ENCODE measurements around the gene WNT4. TPM values are rescaled to one million over a fixed set of nuclear protein-coding genes. Genes with fewer than 3 reads are reported as not detected.

Gene WNT4
- total RNA-seq, 1 donor from 2014 or later: not detected

DNA sequence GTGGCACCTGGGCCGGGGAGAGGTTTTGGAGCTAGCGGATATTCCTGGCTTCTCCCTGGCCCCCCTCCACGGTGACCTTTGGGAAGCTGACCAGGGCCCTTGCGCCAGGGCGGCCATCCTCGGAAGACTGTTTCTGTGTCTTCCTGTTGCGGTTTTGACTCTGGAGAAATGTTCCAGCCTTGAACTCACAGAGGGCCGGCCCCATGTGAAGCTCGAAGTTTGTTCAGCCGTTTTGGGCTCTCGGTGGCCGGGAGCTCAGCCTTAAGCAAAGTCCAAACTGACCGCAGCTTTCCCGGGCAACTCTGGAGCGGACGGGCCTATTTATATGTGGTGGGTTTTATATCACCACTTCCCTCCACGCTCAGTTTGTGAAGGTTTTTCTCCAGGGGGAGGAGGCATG lies 17.0 kb upstream of the WNT4 start:
- Histone ChIP-seq H3K79me2 (ENCODE audit: low read depth) (no peaks in the 10 kb centered on the region), H3K36me3 (no peaks in the 10 kb centered on the region), H3K4me3 (no peak overlapping the region), H2AFZ (replicated peaks) (no peak overlapping the region), H3K9me3 (ENCODE audit: low read depth) (no peaks in the 10 kb centered on the region), H3K27ac (no peak overlapping the region), H3F3A (ENCODE audit: low read depth) (no peaks in the 10 kb centered on the region), H3K4me1 (no peaks in the 10 kb centered on the region), H3K9ac (no peak overlapping the region), H3K27me3 (peaks cover 5% of the 10 kb centered on the region), H4K20me1 (ENCODE audit: low read depth) (peaks cover 2% of the 10 kb centered on the region), H3K4me2 (no peak overlapping the region)
- Mint-ChIP-seq H3K9me3 (no peaks in the 10 kb centered on the region), H3K4me1 (peaks cover 40% of the 10 kb centered on the region), H3K27me3 (ENCODE audit: insufficient read depth, low read depth) (peaks cover 15% of the 10 kb centered on the region), H3K27ac (no peak overlapping the region), H3K36me3 (no peaks in the 10 kb centered on the region), H3K4me3 (no peak overlapping the region)
- TF ChIP-seq EZH2 (IDR thresholded peaks at IDR 0.05): no peak
- no peak for DNase-seq (ENCODE audit: low spot score)

DNA sequence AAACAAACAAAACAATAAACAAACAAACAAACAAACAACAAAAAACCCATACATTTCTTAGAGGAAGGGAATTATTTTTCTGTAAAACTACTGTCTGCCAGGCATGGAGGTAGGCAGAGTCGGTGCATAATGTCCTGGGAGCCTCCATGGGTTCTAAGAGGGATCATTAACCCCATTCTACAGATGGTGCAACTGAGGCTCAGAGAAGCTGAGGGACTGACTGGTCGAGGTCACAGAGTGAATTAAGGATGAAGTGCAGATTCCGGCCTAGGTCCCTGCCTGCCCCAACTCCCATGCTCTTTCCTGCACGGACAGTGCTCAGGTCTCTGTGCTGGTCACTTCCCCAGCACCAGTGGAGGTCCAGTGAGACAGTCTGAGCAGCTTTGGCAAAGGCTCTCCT lies 15.8 kb upstream of the WNT4 start:
- Mint-ChIP-seq H3K36me3 (no peaks in the 10 kb centered on the region), H3K4me1 (peaks cover 43% of the 10 kb centered on the region), H3K4me3 (no peak overlapping the region), H3K27ac (no peak overlapping the region), H3K27me3 (ENCODE audit: insufficient read depth, low read depth) (peaks cover 11% of the 10 kb centered on the region), H3K9me3 (no peaks in the 10 kb centered on the region)
- H3K9me3 ChIP-seq (ENCODE audit: low read depth): no peaks in the 10 kb centered on the region
- H3K9ac ChIP-seq: no peak overlapping the region
- no peaks in the 10 kb centered on the region for H3K79me2 ChIP-seq (ENCODE audit: low read depth)
- no peaks in the 10 kb centered on the region for H3K36me3 ChIP-seq
- peaks cover 7% of the 10 kb centered on the region for H4K20me1 ChIP-seq (ENCODE audit: low read depth)
- no peaks in the 10 kb centered on the region for H3F3A ChIP-seq (ENCODE audit: low read depth)
- no peak overlapping the region for H2AFZ ChIP-seq (replicated peaks)
- TF ChIP-seq, protein P1, sequence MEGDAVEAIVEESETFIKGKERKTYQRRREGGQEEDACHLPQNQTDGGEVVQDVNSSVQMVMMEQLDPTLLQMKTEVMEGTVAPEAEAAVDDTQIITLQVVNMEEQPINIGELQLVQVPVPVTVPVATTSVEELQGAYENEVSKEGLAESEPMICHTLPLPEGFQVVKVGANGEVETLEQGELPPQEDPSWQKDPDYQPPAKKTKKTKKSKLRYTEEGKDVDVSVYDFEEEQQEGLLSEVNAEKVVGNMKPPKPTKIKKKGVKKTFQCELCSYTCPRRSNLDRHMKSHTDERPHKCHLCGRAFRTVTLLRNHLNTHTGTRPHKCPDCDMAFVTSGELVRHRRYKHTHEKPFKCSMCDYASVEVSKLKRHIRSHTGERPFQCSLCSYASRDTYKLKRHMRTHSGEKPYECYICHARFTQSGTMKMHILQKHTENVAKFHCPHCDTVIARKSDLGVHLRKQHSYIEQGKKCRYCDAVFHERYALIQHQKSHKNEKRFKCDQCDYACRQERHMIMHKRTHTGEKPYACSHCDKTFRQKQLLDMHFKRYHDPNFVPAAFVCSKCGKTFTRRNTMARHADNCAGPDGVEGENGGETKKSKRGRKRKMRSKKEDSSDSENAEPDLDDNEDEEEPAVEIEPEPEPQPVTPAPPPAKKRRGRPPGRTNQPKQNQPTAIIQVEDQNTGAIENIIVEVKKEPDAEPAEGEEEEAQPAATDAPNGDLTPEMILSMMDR (IDR thresholded peaks at IDR 0.05): no peak
- TF ChIP-seq EZH2phosphoT487 (IDR thresholded peaks at IDR 0.05) (no peak), EZH2 (IDR thresholded peaks at IDR 0.05) (no peak)
- H3K27ac ChIP-seq: no peak overlapping the region
- H3K4me1 ChIP-seq: no peaks in the 10 kb centered on the region
- H3K27me3 ChIP-seq: peaks cover 5% of the 10 kb centered on the region
- DNase-seq (ENCODE audit: low spot score): no peak
- no peak overlapping the region for H3K4me2 ChIP-seq
- no peak overlapping the region for H3K4me3 ChIP-seq

DNA sequence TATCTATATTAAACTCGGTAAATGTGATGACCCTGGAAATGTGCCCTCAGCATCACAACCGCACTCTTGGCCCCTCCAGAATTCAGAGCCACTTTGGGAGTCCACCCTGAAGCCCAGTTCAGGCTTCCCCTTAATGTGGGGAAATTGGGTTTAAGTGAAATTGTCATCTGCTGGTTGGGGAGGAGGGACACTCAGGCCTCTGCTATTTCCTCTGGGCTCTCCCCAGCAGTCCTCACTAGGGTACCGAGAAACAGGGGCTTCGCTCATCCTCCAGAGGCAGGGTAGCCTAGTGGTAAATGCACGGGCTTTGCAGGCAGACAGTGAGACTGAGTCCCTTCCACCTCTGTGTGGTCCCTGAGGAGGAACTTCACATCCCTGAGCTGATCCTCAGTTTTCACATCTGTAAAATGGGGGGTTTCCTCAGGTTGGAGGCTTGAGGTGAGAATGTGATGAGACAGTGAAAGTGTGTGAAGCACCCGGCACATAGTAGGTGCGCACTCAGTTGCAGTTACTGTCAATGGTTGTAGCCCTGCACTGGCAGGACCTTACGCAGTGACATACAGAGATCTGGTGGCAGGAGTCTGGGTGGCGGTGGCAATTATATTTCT lies 14.6 kb upstream of the WNT4 start:
- Histone ChIP-seq H3K27ac (no peak overlapping the region), H2AFZ (replicated peaks) (no peak overlapping the region), H3K4me3 (no peak overlapping the region), H3K36me3 (no peaks in the 10 kb centered on the region), H3K79me2 (ENCODE audit: low read depth) (no peaks in the 10 kb centered on the region), H3K4me1 (no peaks in the 10 kb centered on the region), H3K9me3 (ENCODE audit: low read depth) (no peaks in the 10 kb centered on the region), H4K20me1 (ENCODE audit: low read depth) (peaks cover 12% of the 10 kb centered on the region), H3K27me3 (peaks cover 14% of the 10 kb centered on the region), H3F3A (ENCODE audit: low read depth) (no peaks in the 10 kb centered on the region), H3K4me2 (no peak overlapping the region), H3K9ac (no peak overlapping the region)
- DNase-seq (ENCODE audit: low spot score): no peak
- H3K27ac Mint-ChIP-seq: no peak overlapping the region
- peaks cover 15% of the 10 kb centered on the region for H3K27me3 Mint-ChIP-seq (ENCODE audit: insufficient read depth, low read depth)
- H3K9me3 Mint-ChIP-seq: no peaks in the 10 kb centered on the region
- TF ChIP-seq EZH2 (IDR thresholded peaks at IDR 0.05): no peak
- TF ChIP-seq EZH2phosphoT487 (IDR thresholded peaks at IDR 0.05): no peak
- TF ChIP-seq, protein P1 (IDR thresholded peaks at IDR 0.05): no peak
- peaks cover 53% of the 10 kb centered on the region for H3K4me1 Mint-ChIP-seq
- H3K4me3 Mint-ChIP-seq: no peak overlapping the region
- no peaks in the 10 kb centered on the region for H3K36me3 Mint-ChIP-seq

DNA sequence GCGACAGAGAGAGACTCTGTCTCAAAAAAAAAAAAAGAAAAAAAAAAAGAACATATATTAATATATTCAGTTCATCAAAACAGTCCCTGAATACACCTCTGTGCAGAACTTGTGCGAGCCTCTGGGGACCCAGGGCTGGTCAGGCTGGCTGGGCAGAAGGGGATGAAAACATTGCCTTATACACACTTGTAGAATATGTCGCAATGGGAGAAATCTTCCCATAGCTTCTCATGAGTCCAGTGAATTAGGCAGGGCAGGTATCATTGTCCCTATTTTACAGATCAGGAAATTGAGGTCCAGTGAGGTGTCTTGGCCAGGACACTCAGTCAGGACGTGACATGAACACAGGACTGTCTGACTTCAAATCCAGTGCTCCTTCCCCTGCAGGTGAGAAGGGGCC lies 12.6 kb upstream of the WNT4 start:
- Mint-ChIP-seq H3K9me3 (no peaks in the 10 kb centered on the region), H3K36me3 (no peaks in the 10 kb centered on the region), H3K4me3 (no peak overlapping the region), H3K27ac (no peak overlapping the region), H3K4me1 (peaks cover 51% of the 10 kb centered on the region), H3K27me3 (ENCODE audit: insufficient read depth, low read depth) (peaks cover 12% of the 10 kb centered on the region)
- TF ChIP-seq EZH2 (IDR thresholded peaks at IDR 0.05) (no peak), EZH2phosphoT487 (IDR thresholded peaks at IDR 0.05) (no peak)
- Histone ChIP-seq H3K36me3 (no peaks in the 10 kb centered on the region), H3F3A (ENCODE audit: low read depth) (no peaks in the 10 kb centered on the region), H3K4me1 (no peaks in the 10 kb centered on the region), H3K4me2 (no peak overlapping the region), H3K4me3 (no peak overlapping the region), H3K9me3 (ENCODE audit: low read depth) (no peaks in the 10 kb centered on the region), H3K27ac (no peak overlapping the region), H3K9ac (no peak overlapping the region), H2AFZ (replicated peaks) (no peak overlapping the region), H3K79me2 (ENCODE audit: low read depth) (no peaks in the 10 kb centered on the region), H3K27me3 (peaks cover 25% of the 10 kb centered on the region), H4K20me1 (ENCODE audit: low read depth) (peaks cover 23% of the 10 kb centered on the region)
- DNase-seq (ENCODE audit: low spot score): no peak

Data from neural progenitor cell (in vitro differentiated cells).